Kidney epithelial cell (primary cell): ENCODE results near the gene RAB34. TPM values are rescaled to one million over a fixed set of nuclear protein-coding genes. Genes with fewer than 3 reads are reported as not detected.

ENCODE experiments used
- DNase-seq: peaks from one replicate; pipeline ENCODE4 v3.0.0-alpha.2; 2010; ENCODE audit warnings: low read depth
- H3K27me3 ChIP-seq: 2 replicates; pipeline ENCODE4 v1.6.0; 2011; ENCODE audit warnings: low read length; ENCODE audit not compliant: control insufficient read depth, insufficient read depth
- H3K36me3 ChIP-seq: 2 replicates; pipeline ENCODE4 v1.5.1; 2011; ENCODE audit warnings: low read length; ENCODE audit not compliant: control insufficient read depth, insufficient read depth
- H3K4me3 ChIP-seq: 2 replicates; pipeline ENCODE4 v1.5.1; 2011; ENCODE audit warnings: low read depth, mild to moderate bottlenecking, control low read depth, low read length
- CTCF ChIP-seq: IDR thresholded peaks from 2 replicates; pipeline ENCODE4 v1.5.1; 2011; ENCODE audit warnings: mild to moderate bottlenecking, moderate library complexity, low read length, control low read depth, inconsistent platforms; ENCODE audit not compliant: insufficient read depth, poor library complexity, severe bottlenecking
- total RNA-seq: library from RNA; depleted of rRNA; stranded (reverse); fragments of >200 nt; gene quantifications from 2 replicates; pipeline ENCODE4 v1.2.3, GENCODE V29; 2015

Gene RAB34
- total RNA-seq, 1 donor from 2014 or later: 314 TPM

GRCh38 chr17:28700830-28701492, 16.7 kb downstream of the RAB34 start:
- no peak for TF ChIP-seq CTCF
- no peak for DNase-seq
- no peaks in the 10 kb centered on the region for H3K27me3 ChIP-seq
- peaks cover 6% of the 10 kb centered on the region for H3K36me3 ChIP-seq
- no peak overlapping the region for H3K4me3 ChIP-seq

DNA sequence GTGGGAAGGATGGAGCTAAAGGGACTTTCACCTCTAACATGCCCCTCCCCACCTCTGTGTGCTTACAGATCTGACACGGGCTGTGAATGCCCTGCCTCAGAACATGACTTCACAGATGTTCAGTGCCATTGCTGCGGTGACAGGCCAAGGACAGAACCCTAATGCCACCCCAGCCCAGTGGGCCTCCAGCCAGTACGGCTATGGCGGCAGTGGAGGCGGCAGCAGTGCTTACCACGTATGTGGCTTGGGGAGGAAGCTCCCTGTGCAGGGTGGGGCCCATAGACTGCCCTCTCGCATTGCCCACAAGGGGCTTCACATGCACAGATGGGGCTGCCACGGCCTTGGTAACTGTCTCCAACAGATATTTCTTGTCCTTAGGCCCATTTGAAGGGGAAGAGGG, 17.4 kb downstream of the RAB34 start:
- no peak overlapping the region for H3K4me3 ChIP-seq
- TF ChIP-seq CTCF: no peak
- peaks cover 6% of the 10 kb centered on the region for H3K36me3 ChIP-seq
- no peaks in the 10 kb centered on the region for H3K27me3 ChIP-seq
- DNase-seq: no peak

- no peaks in the 10 kb centered on the region for H3K27me3 ChIP-seq
- no peak for DNase-seq
- TF ChIP-seq CTCF: no peak
- peaks cover 6% of the 10 kb centered on the region for H3K36me3 ChIP-seq
- H3K4me3 ChIP-seq: no peak overlapping the region
These were observed 19.3 kb downstream of the RAB34 start for GRCh38 chr17:28698253-28698941.

DNA sequence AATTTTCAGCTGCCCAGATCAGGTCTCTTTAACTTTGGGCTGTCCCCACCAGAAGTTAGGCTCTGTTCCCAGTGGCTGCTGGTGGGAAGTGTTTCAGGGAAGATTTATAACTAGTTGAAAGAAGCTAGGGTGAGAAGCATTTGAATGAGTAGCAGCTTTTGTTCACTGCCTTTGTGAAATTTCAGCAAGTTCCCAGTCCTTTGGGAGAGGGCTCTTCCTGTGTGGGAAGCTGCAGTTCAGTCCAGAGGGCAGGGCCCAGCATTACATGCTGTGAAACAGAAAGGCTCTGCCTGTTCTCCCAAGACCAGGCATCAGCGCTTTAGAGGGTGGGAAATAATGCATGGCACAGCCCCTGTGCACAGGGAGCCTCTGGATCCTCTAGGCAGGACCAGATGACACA, 23.8 kb downstream of the RAB34 start:
- H3K4me3 ChIP-seq: no peak overlapping the region
- DNase-seq: no peak
- peaks cover 4% of the 10 kb centered on the region for H3K36me3 ChIP-seq
- no peaks in the 10 kb centered on the region for H3K27me3 ChIP-seq
- no peak for TF ChIP-seq CTCF

DNA sequence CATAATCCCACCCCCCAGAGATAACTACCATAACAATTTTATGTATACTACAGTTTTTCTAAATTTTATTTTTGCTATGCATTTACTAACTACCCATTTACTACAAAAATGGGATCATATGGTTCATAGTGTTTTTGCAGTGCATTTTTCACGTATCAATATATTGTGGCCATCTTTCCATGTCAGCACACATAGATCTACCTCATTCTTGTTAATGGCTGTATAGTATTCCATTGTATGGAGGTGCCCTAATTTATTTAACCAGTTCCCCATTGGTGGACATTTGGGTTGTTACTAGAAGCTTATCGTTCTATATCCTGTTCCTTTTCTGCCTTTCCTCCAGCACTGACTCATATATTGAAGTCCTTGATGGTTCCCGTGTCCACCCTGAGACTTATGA, 28.7 kb downstream of the RAB34 start:
- no peak for DNase-seq

More for the DNA sequence above, 28.7 kb downstream of the RAB34 start:
- Histone ChIP-seq H3K4me3 (no peak overlapping the region), H3K36me3 (peaks cover 1% of the 10 kb centered on the region), H3K27me3 (no peaks in the 10 kb centered on the region)
- TF ChIP-seq CTCF: no peak
